Tibial nerve (tissue), 4 donors: ENCODE results near the gene ABLIM3. TPM values are rescaled to one million over a fixed set of nuclear protein-coding genes. Genes with fewer than 3 reads are reported as not detected.

Experiments used
- DNase-seq, 2 donors: peaks; one replicate each; pipeline ENCODE4 v3.0.0-alpha.2; 2019; ENCODE audit warnings: low spot score in 2 of 2
- H3K27ac ChIP-seq, 4 donors: fragments of 200-600 bp; sonication (generic) in 3 of 4; one replicate each; pipeline ENCODE4 v1.5.1; 2017 to 2019; ENCODE audit warnings: mild to moderate bottlenecking in 1 of 4
- H3K27me3 ChIP-seq, 2 donors: fragments of 200-600 bp; sonication (generic) in 1 of 2; one replicate each; pipeline versions ENCODE4 v1.5.1 to v1.6.0; 2017 to 2019
- H3K36me3 ChIP-seq, 3 donors: fragments of 200-600 bp; sonication (generic); one replicate each; pipeline ENCODE4 v1.5.1; 2018 to 2019
- H3K4me1 ChIP-seq, 4 donors: fragments of 200-600 bp; sonication (generic) in 3 of 4; one replicate each; pipeline ENCODE4 v1.5.1; 2017 to 2019
- H3K4me3 ChIP-seq, 4 donors: fragments of 200-600 bp; sonication (generic) in 3 of 4; one replicate each; pipeline ENCODE4 v1.5.1; 2017 to 2019; ENCODE audit warnings: mild to moderate bottlenecking in 1 of 4, moderate library complexity in 1 of 4
- H3K9me3 ChIP-seq, 4 donors: fragments of 200-600 bp; sonication (generic) in 3 of 4; one replicate each; pipeline ENCODE4 v1.5.1; 2017 to 2019
- CTCF ChIP-seq, 5 experiments: fragments of 200-600 bp in 3 of 5; fragments of 450-650 bp in 2 of 5; sonication (generic) in 3 of 5; IDR thresholded peaks; one replicate each; pipeline ENCODE4 v1.5.1; 2016 to 2019; ENCODE audit warnings: antibody characterized with exemption in 5 of 5, mild to moderate bottlenecking in 3 of 5, moderate library complexity in 2 of 5
- EP300 ChIP-seq, 2 donors: sonication (generic); formaldehyde crosslinking; IDR thresholded peaks; one replicate each; pipeline ENCODE4 v1.6.1; 2017; ENCODE audit warnings: antibody characterized with exemption in 2 of 2, mild to moderate bottlenecking in 1 of 2
- POLR2A ChIP-seq, 2 donors: fragments of 450-650 bp; IDR thresholded peaks; one replicate each; pipeline ENCODE4 v1.6.1; 2017; ENCODE audit warnings: antibody characterized with exemption in 2 of 2, mild to moderate bottlenecking in 2 of 2, moderate library complexity in 2 of 2
- WGBS, 2 donors: methylation state at CpG; one replicate each; pipeline ENCODE4 v1.1.5; 2018; 5-methylcytosine and 5-hydroxymethylcytosine counted together
- total RNA-seq, 4 donors: library from RNA; depleted of rRNA; stranded (reverse); fragments of >200 nt; gene quantifications; one replicate each; pipeline ENCODE4 v1.1.0, GENCODE V29; 2016

ABLIM3 gene
- total RNA-seq, 4 donors from 2014 or later = 50.3 to 75.3 (median 52.3) TPM

GRCh38 chr5:149237662-149238061 lies 96.4 kb downstream of the ABLIM3 start:
- TF ChIP-seq CTCF (IDR thresholded peaks at IDR 0.05) = no peak
- TF ChIP-seq POLR2A (IDR thresholded peaks at IDR 0.05) = no peak
- TF ChIP-seq EP300 (IDR thresholded peaks at IDR 0.05) = no peak
- Histone ChIP-seq H3K27me3 (no peaks in the 10 kb centered on the region), H3K27ac (no peak overlapping the region), H3K4me1 (no peaks in the 10 kb centered on the region), H3K9me3 (no peaks in the 10 kb centered on the region), H3K36me3 (peaks cover 0 to 92% (median 0%) of the 10 kb centered on the region in 3 donors), H3K4me3 (no peak overlapping the region)
- 63 to 73% methylated on average over 4 of the region's 4 CpGs for WGBS, 2 donors
- no peak for DNase-seq

- DNase-seq = no peak
- Histone ChIP-seq H3K9me3 (no peaks in the 10 kb centered on the region), H3K4me3 (no peak overlapping the region), H3K4me1 (no peaks in the 10 kb centered on the region), H3K27ac (no peak overlapping the region), H3K36me3 (peaks cover 0 to 92% (median 0%) of the 10 kb centered on the region in 3 donors), H3K27me3 (no peaks in the 10 kb centered on the region)
- WGBS, 2 donors = 30 to 40% methylated on average over 2 of the region's 2 CpGs
- no peak for TF ChIP-seq POLR2A (IDR thresholded peaks at IDR 0.05)
- TF ChIP-seq EP300 (IDR thresholded peaks at IDR 0.05) = no peak
- TF ChIP-seq CTCF (IDR thresholded peaks at IDR 0.05) = no peak
These were observed 97.2 kb downstream of the ABLIM3 start for GRCh38 chr5:149238540-149238939.

DNA sequence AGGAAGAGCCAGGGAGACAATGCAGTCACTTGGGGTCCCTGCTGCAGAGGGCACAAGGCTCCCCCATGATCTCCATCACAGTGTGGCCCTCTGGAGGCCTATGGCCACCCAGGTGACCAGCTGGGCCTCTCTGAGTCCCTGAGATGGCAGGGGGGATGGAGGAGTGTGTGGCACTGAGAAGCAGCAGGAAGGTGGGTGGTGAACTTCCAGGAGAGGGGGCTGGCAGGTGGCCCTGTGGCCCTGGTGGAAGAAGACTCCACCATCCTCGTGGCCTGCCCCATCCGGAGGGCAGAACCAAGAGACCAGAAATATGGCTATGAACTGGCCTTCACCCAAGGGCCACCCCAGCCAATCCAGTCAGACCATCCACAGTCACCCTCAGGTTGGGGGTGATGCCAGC lies 98.6 kb downstream of the ABLIM3 start:
- DNase-seq = no peak
- no peaks in the 10 kb centered on the region for H3K9me3 ChIP-seq
- TF ChIP-seq POLR2A (IDR thresholded peaks at IDR 0.05) = no peak
- no peak for TF ChIP-seq CTCF (IDR thresholded peaks at IDR 0.05)
- TF ChIP-seq EP300 (IDR thresholded peaks at IDR 0.05) = no peak

DNA sequence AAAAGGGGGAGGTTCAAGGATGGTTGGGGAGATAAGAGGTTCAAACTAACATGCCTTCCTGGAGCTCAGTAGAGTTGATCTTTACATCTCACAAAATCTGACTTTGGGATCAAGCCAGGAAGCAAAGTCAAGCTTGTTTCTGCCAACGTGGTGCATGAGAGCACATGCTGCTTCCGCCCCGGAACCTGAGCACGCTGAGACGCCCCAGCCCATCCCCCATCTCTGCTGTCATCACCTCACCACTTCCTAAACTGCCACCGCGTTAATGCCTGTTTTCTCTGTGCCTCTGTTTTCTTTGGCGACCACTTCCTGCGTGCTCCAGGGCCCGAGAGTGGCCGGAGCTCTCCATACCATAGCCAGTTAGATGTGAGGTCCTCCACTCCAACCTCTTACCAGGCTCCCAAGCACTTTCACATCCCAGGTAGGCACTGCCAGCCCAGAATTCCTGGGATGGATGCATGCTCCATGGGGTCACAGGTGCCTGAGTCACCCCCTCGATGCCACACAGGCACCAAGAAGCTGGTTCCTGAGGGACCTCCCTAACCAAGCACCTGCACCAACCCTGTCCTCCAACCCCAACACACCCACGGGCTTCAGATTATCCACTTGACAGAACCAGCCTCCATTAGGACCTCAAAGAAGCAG lies 99.2 kb downstream of the ABLIM3 start:
- TF ChIP-seq POLR2A (IDR thresholded peaks at IDR 0.05) = no peak
- TF ChIP-seq CTCF (IDR thresholded peaks at IDR 0.05) = no peak
- no peak for TF ChIP-seq EP300 (IDR thresholded peaks at IDR 0.05)
- peaks cover 0 to 93% (median 0%) of the 10 kb centered on the region in 3 donors for H3K36me3 ChIP-seq
- H3K9me3 ChIP-seq = no peaks in the 10 kb centered on the region
- H3K4me3 ChIP-seq = no peak overlapping the region
- H3K4me1 ChIP-seq = no peaks in the 10 kb centered on the region
- no peak overlapping the region for H3K27ac ChIP-seq
- no peaks in the 10 kb centered on the region for H3K27me3 ChIP-seq
- no peak for DNase-seq
- 72 to 85% methylated on average over 13 of the region's 13 CpGs for WGBS, 2 donors

More for the DNA sequence above, 98.6 kb downstream of the ABLIM3 start:
- 85% methylated on average over 2 of the region's 2 CpGs; no CpG with 5 or more reads in 1 of the 2 donors for WGBS, 2 donors
- Histone ChIP-seq H3K36me3 (peaks cover 0 to 92% (median 0%) of the 10 kb centered on the region in 3 donors), H3K27ac (no peak overlapping the region), H3K4me1 (no peaks in the 10 kb centered on the region), H3K27me3 (no peaks in the 10 kb centered on the region), H3K4me3 (no peak overlapping the region)

DNA sequence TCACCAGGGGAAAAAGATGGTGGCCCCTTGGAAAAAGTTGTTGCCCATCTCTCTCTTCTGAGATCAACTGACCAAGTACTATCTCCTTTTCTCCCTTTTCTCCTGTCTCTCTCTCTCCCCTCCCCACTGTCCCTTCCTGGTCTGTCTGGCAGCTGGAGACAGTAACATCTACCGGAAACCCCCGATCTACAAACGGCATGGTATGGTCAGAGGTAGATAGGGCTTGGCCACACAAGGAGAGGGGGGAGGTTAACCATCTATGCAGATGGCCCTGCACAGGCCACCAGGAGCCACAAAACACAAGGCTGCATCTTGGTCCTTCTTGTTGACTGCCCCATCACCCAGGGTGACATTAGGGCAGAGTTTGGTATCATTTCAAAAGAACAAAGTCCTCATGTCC lies 101.0 kb downstream of the ABLIM3 start:
- TF ChIP-seq CTCF (IDR thresholded peaks at IDR 0.05) = no peak
- TF ChIP-seq POLR2A (IDR thresholded peaks at IDR 0.05) = no peak
- TF ChIP-seq EP300 (IDR thresholded peaks at IDR 0.05) = no peak
- Histone ChIP-seq H3K27ac (no peak overlapping the region), H3K27me3 (no peaks in the 10 kb centered on the region), H3K36me3 (peaks cover 0 to 94% (median 0%) of the 10 kb centered on the region in 3 donors), H3K4me1 (no peaks in the 10 kb centered on the region), H3K9me3 (no peaks in the 10 kb centered on the region), H3K4me3 (no peak overlapping the region)
- 93 to 97% methylated on average over 3 of the region's 3 CpGs for WGBS, 2 donors
- no peak for DNase-seq
